ENCODE results near the gene EFHC1.
"Not testable (repeated sequence)": the region's sequence is repeated elsewhere in the genome, so short reads cannot be mapped to it uniquely, and the experiment has no call there.

EFHC1 gene

DNA sequence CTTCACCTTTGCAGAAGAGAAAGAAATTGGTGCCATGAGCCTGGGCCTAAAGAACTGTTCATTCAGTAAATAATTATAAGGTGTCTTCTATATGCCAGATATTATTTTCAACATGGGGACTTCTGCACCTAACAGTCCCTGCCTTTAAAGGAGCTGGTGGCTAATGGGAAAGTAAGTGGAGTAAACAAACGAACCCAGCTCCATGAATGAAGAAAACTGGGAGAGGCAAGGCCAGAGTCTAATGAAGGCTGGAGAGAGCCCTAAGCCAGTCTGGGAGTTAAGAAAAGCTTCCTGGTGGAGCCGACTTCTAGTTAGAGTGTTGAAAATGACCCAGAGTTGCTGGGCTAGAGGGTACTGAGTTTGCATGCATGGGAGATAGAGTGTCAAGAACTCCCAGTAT lies 24.2 kb upstream of the EFHC1 start:
- no peak for DNase-seq (ENCODE audit: low spot score)

DNA sequence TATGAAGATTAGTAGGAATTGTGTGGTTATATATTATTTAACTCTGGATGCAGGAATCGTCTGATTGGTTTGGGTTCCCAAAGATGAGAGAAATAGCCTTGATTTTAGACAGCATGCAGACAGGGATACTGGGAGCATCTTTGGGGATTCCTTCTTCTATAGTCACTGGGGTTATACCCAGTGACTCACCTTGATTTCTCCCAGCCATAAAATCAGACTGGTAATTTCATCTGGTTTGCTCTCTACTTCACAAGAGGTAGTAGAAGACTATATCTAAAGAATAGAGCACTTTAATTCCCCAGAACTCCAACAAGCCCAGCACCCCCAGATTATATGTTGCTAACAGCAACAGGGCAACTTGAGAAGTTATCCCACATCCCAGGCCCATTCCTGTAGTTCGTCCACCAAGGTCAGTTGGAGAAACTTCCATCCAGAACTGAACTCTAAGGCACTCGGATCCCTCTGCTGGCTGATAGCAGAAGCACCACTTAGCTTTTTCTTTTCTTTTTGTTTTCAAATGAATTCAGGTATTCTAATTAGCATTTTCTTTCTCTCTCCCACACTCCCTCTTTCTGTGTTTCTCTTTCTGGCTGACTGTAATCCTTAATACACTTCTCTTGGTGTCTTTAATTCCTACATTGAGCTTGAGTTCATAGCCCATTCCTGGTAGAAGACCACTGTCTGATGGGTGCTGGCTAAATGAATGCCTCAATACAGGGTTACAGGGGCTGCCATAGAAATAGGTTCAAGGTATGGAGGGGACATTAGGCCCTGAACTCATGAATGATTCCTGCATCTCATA lies 20.4 kb upstream of the EFHC1 start:
- peak; percentile 57 for DNase-seq (ENCODE audit: low spot score)

DNA sequence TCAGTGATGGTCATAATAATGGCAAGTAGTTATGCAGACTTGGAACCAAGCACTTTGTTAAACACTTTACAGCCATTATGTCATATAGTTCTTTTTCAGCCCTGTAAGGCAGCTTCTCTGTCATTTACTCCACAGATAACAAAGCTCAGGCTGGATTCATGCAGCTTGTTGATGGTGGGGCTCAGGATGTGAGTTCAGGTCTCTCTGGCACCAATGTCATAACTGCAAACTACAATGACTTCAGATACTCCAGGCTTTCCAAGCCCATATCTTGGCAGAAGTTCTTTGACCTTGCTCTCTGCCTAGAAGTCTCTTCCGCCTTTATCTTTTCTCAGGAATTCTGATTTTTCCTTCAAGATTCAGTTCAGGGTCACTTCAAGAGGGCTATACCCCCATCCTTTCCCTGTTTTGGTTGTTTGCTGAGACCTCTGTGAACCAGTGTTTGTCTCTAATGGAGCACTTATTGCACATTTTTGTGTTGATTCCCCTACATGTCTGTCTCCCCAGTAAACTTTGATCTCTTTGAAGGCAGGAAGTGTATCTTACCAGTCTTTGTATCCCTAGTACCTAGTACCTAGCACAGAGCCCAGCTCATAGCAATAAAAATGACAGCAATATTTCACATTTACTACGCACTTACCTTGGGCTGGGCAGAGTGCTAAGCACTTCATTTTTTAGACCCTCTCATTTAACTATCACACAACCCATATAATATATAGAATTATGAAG lies 19.7 kb upstream of the EFHC1 start:
- no peak for DNase-seq (ENCODE audit: low spot score)

DNA sequence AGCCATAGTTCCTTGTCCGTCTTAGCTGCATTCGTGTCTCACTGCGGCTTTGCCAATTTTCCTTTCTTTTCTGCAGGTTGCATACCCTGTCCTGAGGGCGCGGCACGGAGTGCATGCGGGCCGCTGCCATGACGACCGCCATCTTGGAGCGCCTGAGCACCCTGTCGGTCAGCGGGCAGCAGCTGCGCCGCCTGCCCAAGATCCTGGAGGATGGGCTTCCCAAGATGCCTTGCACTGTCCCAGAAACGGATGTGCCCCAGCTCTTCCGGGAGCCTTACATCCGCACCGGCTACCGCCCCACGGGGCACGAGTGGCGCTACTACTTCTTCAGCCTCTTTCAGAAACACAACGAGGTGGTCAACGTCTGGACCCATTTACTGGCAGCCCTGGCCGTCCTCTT lies 17.1 kb upstream of the EFHC1 start:
- no peak for DNase-seq (ENCODE audit: low spot score)

DNA sequence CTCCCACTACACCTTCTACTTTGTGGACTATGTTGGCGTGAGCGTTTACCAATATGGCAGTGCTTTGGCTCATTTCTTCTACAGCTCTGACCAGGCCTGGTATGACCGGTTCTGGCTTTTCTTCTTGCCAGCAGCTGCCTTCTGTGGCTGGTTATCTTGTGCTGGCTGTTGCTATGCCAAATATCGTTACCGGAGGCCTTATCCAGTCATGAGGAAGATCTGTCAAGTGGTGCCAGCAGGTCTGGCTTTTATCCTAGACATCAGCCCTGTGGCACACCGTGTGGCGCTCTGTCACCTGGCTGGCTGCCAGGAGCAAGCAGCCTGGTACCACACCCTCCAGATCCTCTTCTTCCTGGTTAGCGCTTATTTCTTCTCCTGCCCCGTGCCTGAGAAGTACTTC lies 16.5 kb upstream of the EFHC1 start:
- no peak for DNase-seq (ENCODE audit: low spot score)

DNA sequence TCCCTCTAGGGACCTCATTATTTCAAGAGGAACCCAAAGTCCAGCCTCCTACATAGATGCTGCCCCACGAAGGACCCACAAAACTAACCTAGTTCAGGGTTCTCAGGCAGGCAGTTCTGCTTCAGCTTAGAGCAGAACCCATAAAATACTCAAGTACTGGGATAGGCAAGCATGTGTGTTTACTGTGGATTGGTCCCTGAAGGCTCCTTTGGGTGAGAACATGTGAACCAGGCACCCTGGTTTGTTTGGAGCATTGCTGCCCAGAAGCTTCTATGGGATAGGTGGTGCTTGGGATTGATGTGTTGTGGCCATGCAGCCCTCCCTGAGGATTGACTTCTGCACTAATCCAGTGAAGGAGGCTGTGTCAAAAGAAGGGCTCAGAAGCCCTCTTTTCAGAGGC lies 14.9 kb upstream of the EFHC1 start:
- DNase-seq (ENCODE audit: low spot score): no peak

DNA sequence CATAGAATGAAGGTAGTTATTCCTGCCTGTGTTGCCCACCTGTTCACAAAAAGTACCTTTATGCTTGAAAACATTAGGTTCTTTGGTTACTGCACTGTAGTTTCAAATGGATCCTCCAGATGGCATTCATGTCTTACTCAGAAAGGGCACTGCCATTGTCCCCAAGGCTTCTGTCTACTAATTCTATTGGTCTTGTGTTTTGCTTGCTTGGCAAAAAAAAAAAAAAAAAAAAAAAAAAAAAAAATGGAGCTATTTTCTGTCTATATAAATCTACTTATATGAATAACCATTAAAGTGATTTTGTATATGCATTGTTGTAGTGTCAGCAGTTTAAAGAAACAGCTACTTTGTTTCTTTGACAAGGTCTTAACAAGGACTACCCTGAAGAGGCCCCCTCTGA lies 12.7 kb upstream of the EFHC1 start:
- no peak for DNase-seq (ENCODE audit: low spot score)

DNA sequence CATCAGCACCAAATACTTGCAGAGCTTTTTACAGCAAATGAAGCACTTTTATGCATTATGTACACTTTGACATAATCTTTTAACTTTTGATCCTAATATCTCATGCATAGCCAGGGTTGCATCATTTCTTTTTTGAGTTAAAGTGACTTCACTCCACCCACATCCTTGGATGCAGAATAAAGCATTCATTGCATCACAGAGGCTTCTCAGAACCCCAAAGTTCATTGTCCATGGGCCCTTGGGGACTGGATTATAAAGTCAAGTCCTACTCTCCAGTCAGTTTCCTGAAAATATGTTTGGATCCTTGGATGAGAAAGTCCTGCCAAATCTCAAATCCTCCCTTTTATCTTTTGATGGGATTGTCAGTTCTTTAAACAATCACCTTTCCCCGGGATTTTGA lies 10.6 kb upstream of the EFHC1 start:
- no peak for DNase-seq (ENCODE audit: low spot score)

DNA sequence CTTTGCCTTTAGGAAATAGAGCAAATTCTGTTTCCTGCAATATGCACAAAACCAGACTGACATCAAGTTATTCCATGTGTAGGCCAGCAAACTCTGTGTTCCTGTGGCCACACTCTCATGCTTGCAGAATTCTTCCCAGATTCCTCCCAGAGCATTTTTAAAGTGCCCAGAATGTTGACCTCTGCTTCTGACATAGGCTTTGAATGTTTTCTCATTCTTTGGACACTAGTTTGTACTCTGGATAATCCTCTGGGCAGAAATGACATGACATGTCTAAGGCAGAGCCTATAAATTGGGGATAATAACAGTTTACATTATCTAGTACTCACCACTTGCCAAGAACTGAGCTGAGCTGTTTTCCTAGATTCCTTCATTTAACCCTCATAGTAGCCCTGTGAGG lies 9.2 kb upstream of the EFHC1 start:
- no peak for DNase-seq (ENCODE audit: low spot score)

DNA sequence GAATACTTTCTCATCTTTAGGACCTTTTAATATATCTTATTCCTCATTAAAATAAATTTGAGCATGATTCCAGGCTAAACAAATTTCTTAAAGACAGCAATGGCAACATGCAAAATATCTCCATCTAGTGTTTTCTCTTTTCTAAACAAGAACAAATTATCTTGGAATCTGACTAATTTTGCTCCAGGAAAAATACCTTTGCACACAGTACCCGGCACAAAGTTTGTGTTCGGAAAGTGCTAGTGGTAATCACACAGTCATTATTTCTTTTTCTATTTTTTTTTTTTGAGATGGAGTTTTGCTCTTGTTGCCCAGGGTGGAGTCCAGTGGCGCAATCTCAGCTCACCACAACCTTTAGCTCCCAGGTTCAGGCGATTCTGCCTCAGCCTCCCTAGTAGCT lies 8.2 kb upstream of the EFHC1 start:
- no peak for DNase-seq (ENCODE audit: low spot score)

DNA sequence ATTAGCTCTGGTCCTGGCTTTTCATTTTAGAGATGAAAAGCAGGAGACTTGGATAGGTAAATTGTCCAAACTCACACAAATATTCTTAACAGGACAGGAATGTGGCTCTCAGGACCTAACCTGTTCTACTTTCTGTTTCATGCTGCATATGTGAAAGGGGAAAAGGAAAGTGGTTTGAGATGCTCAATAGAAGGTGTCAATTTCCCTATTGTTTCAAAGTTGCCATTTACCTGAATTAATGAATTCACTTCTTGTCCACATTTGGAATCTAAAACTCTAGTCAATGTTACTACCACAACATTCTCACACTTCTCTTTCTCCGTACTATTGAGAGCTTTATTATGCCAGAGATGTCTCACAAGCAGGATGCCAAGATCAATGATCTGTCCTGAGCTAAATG lies 4.8 kb upstream of the EFHC1 start:
- DNase-seq (ENCODE audit: low spot score): no peak

DNA sequence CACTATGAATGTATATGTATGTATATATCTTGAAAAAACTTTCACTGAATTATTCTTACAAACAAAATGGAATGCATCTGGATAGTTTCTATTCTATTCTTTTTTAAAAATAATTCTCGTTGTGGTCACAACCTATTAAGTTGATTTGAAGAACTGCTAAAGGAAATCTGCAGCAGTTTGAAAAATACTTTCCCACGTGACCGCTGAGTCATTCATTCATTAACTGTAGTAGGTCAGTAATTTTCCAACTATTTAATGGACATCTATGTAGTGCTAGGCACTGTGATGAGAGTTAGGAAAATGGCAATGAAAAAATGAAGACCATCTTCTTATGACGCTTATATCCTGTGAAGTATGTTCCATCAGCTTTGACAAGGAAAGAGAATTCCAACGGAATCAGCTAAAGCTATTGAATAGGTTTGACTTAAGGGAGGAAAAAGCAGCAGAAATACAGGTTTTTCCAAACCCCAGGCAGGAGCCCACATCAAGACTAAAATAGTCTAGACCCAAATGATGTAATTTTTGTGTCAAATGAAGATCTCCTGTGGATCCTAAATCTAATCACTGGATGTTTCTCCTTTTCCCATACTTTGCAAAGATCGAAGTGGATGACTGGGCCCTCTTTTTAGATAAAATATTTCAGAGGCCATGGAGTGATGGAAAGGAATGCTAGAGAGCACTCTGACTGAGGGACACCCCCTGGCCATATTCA lies 4.1 kb upstream of the EFHC1 start:
- DNase-seq (ENCODE audit: low spot score): no peak

DNA sequence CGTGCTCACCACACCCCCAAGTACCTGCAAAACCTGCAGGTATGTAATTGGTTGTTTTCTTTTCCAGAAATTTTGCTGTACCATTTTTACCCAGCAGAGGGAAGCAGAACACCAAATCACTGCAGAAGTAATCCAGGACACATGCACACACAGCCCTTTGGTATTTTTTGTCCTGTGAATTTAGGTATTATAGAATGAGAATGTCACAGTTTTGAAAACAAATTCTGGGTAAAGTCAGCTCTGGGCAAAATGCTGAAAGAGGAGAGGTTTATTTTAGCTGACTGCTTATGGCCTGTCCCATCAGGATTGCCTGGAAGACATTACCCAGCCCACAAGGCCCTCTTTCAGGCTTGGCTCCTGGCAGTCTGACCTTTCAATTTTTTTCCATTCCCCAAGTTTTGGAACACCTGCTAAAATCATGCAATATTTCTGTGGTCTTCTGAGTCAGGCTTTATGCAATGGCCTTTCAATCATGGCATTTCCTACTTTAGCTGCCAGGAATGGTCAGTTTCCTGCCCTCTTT lies 3.5 kb upstream of the EFHC1 start:
- DNase-seq (ENCODE audit: low spot score): peak; percentile 67

DNA sequence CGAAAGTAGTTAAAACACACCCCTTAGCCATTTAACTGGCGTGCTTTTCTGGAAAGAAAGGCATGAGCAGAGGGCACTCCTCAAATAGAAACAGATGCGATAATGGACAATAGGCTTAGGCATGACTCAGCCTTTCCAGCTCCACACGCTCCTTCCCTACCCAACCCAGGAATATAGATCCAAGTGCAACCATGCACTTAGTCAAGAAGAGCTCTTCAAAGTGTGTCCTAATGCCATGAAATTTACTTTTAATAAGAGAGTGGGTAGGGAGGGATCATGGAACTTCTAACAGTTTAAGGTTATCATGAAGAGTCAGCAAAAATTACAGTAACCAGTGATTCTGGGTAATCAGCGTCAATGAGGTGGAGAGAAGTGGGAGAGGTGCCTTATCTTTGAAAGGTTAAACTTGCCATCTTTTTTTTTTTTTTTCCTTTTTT lies 2.4 kb upstream of the EFHC1 start:
- no peak for DNase-seq (ENCODE audit: low spot score)

DNA sequence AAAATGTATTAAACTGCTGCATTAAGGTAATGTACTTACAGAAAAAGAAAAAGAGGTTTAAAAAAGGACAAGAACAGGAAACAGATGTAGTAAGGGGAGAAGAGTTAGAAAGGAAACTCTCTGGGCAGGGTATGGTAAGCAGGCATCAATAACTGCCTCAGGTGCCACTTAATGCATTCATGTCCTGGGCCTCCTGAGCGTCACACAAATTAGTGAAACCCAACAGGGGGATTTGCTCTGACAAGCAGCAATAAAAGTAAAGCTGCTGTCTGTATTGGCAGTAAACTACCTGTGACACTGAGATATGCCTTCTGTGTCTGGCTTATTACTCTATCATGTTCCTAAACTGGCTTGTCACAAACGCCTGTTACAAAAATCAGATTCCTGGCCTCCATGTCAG lies 1.5 kb upstream of the EFHC1 start:
- DNase-seq (ENCODE audit: low spot score): no peak

DNA sequence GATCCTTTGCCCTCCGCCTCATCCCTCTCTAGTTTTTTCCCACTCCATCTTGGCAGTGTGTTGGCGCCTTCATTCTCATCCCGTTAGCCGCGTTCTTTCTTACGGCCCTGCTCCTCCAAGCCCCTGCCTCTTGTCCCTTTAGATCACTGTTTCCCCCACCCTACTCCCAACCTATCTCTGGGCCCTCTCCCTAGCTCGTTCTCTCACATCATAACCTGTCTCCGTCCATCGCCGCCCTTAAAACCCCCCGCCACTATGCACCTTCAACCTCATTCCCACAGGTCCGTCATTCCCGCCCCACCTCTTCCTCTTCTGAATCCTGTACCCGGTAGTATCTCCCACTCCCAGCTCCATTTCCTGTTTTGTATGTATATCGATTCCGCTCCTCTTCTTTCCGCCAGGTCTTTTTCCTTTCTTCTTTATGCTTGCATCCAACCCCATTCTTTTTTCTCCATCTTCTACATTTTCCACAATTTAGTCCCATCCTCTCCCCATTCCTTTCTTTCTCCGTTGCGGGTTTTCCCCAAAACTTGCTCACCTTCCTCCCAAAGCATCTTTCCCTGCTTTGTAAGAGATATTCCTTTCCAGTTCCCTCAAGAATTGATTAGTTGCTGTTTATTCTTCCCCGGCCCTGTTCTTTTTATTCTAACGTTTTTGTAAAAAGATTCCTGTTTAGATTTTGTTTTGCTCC lies 671 bp downstream of the EFHC1 start:
- peak; percentile 69 for DNase-seq (ENCODE audit: low spot score)

DNA sequence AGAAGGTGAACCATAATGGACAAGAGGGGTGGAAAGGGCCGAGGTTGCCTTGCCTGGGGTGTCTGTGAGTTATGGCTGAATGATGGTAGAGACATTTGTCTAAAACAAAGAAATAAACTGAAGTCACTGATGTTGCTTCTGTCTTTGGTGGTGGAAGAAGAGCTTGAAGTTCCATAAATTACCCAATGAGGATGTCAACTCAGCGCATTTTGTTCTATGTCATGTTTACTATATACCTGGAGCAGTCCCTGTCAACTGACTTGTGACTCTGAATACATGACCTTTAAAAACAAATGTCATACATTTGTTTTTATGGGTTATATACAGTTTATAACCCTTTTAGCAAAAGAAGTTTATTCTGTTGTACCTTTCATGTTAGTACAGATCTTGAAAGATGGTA lies 2.0 kb downstream of the EFHC1 start:
- DNase-seq (ENCODE audit: low spot score): no peak

DNA sequence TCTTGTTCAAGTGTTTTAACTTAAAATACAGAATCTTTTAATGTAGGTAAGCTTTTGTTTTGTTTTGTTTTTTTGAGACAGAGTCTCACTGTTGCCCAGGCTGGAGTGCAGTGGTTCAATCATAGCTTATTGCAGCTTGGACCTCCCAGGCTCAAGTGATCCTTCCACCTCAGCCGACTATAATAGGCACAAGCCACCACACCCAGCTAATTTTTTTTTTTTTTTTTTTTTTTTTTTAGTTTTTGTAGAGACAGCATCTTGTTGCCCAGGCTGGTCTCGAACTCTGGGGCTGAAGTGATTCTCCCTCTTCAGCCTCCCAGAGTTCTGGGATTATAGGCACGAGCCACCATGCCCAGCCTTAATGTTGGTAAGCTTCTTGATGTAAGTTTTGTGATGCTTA lies 3.3 kb downstream of the EFHC1 start:
- DNase-seq (ENCODE audit: low spot score): no peak

DNA sequence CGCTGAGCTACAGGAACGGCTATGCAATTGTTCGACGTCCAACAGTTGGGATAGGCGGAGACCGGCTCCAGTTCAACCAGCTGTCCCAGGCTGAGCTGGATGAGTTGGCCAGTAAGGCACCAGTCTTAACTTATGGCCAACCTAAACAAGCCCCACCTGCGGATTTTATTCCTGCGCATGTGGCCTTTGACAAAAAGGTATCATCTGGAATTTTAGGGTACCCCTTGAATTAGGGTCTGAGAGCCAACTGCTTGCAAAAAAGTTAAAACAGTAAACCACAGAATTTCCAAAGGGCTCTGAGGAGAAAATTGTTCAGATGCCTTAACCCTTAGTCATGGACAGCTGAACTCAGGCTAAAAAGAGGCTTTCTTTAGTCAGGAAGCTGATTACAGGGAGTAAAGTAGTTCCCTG lies 3.8 kb downstream of the EFHC1 start:
- DNase-seq (ENCODE audit: low spot score): no peak

DNA sequence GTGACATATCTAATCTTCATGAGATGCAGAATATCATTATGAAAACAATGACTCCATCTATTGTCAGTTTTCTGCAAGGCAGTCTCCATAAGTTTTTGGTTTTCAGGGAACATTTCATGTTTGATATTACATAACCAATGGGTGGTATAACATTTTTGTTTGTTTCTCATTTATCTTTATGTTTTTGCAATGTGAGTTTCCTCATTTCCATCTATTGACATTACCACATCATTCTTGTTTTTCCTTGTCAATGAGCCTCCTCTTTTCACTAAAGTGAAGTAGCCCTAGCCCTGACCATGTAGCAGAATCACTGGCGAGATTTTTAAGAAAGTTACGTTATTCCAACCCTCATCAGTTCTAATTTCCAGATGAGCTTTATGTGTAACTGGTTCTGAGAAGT lies 4.4 kb downstream of the EFHC1 start:
- DNase-seq (ENCODE audit: low spot score): no peak

DNA sequence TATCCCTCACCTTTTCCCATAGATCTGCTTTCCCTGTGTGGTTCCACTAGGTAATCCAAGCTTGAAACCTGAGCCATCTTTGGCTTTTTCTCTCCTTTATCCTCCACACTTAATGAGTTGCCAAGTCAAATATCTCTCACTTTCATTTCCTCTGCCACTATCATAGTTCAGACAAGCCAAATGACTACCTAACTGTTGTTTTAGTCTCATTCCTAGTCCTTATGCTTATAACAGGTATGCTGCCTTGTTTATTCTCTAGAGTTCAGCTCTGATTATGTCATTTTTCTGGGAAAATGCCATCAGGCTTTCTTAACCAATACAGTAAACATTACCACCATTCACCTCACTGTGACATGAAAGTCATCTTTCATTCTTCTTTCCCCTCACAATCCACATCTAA lies 6.5 kb downstream of the EFHC1 start:
- DNase-seq (ENCODE audit: low spot score): no peak

DNA sequence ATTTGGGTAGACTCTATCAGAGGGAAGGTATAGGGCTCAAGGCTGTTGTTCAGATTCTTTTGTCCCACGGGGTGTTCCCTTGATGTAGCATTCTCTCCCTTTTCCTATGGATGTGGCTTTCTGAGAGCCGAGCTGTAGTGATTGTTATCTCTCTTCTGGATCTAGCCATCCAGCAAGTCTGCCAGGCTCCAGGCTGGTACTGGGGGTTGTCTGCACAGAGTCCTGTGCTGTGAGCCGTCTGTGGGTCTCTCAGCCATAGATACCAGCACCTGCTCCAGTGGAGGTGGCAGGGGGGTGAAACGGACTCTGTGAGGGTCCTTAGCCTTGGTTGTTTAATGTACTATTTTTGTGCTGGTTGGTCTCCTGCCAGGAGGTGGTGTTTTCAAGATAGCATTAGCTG lies 13.2 kb downstream of the EFHC1 start:
- DNase-seq (ENCODE audit: low spot score): not testable (repeated sequence)

All from SK-N-DZ (cell line).